ENCODE data around the gene DDR2.

Gene DDR2

GRCh38 chr1:162699366-162699765 is 67.1 kb downstream of the DDR2 start:
- DNase-seq (ENCODE audit: low spot score): no peak

DNA sequence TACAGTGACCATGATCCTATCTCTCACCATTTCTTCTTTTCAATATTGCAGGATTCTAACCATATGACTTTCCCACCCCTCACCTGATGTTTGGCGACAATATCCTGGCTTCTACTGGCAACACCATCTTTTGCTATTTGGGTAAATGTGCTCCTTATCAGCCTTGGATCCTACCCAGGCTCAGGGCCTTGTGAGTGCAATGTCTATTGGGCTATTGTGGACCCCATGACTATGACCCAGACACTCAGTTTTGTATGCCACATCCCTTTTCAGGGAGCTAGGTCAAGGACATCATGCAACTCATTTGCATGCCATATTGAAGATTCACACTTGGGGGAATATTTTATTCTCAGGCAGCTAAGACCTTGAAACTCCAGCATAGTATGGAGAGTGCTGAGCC is 67.9 kb downstream of the DDR2 start:
- no peak for DNase-seq (ENCODE audit: low spot score)

DNA sequence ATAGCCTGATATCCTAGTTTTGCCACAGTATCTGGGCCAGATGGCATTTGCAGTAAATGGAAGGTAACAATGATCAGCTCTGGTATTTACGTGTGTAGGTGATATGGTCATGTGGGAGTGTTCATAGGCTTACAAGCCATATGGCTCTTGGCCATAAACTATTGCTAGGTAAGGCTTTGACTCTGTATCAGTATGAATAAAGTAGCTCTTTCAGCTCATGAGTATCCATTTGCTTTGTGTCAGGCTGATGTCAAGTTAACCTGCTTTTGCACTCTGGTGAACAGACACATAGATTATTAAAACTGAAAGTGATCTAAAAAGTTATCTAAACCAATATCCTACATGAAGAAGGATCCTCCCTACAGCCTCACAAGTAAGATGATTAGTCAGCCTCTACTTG is 69.0 kb downstream of the DDR2 start:
- no peak for DNase-seq (ENCODE audit: low spot score)

DNA sequence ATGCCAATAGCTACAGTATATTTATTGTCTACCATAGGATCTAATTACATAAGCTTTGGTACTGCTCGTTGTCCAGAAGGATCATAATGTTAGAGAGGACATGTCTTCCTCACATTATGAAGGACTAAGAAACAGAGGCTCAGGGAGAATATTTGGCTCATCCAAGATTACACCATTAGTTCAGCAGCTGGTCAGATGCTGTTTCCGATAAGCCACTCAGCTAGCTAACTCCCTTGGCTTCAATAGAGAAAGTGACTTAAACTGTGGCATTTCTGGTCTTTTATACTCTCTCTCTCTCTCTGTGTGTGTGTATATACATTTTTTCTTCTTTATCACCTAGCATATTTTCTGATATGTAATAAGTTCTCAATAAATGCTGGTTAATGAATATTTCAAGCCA is 70.4 kb downstream of the DDR2 start:
- DNase-seq (ENCODE audit: low spot score): no peak

DNA sequence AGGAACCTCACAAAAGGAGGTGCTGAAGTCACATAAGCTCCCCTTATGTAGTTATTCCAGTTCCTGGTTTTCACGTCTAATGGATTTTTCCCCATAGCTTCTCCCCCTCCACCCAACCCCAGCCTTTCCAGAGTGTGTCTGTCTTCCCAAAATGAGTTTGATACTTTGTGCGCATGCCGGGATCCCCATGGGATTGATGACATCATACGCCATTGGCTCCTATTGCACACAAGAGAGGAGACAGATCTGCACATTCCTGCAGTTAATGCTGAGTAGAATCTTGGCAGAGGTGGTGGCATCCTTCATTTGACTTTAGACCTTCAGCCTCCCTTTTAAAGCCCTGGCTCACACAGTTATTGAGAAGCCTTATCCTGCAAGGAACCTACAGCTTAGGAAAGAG is 71.4 kb downstream of the DDR2 start:
- no peak for DNase-seq (ENCODE audit: low spot score)

- DNase-seq (ENCODE audit: low spot score): no peak
Measured at GRCh38 chr1:162704673-162705424, 72.6 kb downstream of the DDR2 start.

GRCh38 chr1:162706003-162706402 is 73.7 kb downstream of the DDR2 start:
- no peak for DNase-seq (ENCODE audit: low spot score)

GRCh38 chr1:162706606-162707005 is 74.3 kb downstream of the DDR2 start:
- no peak for DNase-seq (ENCODE audit: low spot score)

- no peak for DNase-seq (ENCODE audit: low spot score)
Measured at GRCh38 chr1:162708286-162708685, 76.0 kb downstream of the DDR2 start.

DNA sequence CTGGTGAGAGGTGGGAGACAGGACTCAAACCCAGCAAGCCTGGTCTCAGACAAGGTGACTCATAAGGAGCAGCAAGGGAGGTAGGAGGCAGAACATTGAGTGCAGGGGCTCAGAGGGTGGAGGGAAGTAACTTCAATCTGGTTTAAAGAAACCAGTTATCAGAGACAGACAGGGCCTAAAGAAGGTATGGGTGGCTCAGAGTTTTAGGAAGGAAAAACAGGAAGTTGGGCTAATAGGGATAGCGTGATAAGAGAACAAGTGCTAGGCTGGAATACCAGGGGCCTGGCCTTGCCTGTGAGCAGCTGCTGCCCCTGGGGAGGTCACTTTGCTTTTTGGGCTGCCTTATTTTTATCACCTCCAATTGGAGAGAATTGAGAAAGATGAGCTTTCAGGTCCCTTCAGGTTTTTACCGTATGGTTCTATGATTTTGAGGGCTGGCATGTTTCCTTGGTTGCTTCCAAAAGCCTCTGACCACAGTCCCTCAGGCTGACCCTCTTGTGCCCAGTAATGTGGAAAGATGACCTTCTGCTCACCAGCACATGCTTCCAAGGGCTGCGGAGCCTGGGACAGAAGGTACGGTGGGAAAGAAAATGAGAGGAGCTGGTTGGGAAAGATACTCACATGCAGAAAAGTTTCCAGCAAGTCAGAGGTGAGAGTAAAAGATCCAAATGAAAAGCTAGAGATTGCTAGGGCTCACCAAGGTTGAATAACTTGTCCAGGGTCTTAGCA is 77.0 kb downstream of the DDR2 start:
- DNase-seq (ENCODE audit: low spot score): no peak

DNA sequence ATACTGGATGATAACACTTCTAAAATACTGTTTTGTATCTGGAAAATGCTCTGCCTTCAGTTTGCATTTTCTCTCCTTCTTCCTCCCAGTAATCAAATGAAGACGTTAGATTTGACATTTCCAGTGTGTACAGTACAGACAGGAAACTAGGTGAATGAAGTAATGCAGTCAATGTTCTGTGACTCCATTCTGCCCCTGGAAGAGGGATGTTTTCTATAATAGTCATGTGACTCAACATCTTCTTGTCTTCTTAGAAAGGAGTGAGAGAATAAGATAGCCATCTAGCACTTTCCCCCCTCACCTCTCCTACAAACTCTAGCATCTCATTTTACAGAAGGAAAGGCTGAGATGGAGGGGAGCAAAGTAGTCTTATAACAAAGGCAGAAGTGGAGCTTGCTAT is 77.6 kb downstream of the DDR2 start:
- no peak for DNase-seq (ENCODE audit: low spot score)

DNA sequence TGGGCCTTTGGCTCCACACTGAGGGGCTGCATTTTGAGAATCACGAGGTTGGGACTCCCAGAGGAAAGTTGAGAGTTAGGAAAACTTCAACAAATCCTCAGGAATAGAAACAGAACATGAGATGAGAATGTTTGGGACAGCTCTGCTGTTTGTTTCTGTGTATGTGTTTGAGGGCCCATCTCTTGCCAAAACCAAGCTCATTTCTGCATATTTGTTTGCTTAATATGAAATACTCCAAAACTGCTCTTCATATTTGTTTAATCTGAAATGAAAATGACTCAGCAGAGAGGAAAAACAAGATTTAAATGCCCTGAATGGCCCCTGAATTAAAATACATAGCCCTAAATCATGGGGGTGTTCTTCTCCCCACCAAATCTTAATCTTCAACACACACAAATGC is 78.1 kb downstream of the DDR2 start:
- DNase-seq (ENCODE audit: low spot score): no peak

- no peak for DNase-seq (ENCODE audit: low spot score)
Measured at GRCh38 chr1:162710780-162711465, 78.7 kb downstream of the DDR2 start.

GRCh38 chr1:162712317-162713029 is 80.2 kb downstream of the DDR2 start:
- no peak for DNase-seq (ENCODE audit: low spot score)

GRCh38 chr1:162716123-162716522 is 83.9 kb downstream of the DDR2 start:
- DNase-seq (ENCODE audit: low spot score): no peak

DNA sequence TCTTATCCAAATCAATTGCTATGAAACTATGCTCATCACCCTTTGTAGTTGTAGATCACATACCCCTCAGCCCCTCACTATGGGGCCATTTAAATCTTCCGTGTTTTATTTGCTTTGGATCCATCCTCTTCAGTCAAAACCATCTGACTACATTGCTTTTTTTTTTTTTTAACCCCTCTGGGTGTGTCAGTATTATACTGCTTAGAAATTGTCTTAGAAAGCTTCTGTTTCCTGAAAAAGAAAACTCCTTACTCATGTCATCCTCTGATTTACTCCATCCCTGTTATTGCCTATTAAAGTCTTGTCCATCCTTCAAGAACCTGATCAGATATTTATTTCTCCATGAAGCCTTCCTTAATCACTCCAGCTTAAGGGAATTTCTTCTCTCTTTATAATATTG is 84.3 kb downstream of the DDR2 start:
- DNase-seq (ENCODE audit: low spot score): no peak

DNA sequence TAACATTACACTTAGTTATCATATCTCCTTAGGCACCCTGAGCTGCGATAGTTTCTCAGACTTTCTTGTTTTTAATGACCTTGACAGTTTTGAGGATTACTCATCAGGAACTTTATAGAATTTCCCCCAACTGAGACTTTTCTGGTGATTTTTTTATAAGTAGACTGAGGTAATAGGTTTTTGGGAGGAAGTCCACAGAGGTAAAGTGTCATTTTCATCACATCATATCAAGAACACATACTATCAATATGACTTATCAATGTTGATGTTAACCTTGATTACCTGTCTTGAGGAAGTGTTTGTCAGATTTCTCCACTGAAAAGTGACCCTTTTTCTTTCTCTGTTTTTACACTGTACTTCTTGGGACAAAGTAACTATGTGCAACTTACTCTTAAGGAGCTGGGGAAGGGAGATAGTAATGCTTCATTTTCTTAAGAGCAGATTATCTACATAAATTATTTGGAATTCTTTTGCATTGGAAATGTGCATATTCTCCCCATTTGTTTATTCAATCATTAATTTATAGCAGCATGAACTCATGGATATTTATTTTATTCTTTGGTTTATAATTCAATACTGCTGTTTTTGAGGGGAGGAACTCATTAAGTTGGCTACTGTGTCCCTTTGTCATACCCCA is 85.4 kb downstream of the DDR2 start:
- no peak for DNase-seq (ENCODE audit: low spot score)

GRCh38 chr1:162719678-162720077 is 87.4 kb downstream of the DDR2 start:
- DNase-seq (ENCODE audit: low spot score): no peak

- DNase-seq (ENCODE audit: low spot score): no peak
Measured at GRCh38 chr1:162720996-162721395, 88.7 kb downstream of the DDR2 start.

DNA sequence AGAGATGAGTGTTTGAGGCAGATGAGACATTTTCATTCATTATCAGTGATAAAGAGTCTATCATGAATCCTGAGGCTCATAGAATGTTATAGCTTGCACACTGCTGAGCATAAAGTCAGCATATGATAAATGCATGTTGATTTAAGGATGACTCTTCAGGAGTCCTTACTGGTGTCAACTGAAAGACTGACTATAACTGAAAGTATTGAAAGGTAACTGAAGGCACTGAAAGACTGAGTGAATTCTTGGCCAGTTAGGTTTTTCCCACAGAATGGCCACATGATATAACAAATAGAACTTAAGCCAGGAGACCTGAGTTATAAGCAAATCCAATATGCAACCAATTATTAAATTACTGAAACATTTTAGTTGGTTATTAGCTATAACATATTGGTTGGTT is 89.2 kb downstream of the DDR2 start:
- DNase-seq (ENCODE audit: low spot score): no peak

GRCh38 chr1:162722036-162722435 is 89.8 kb downstream of the DDR2 start:
- DNase-seq (ENCODE audit: low spot score): no peak

GRCh38 chr1:162724583-162725120 is 92.4 kb downstream of the DDR2 start:
- no peak for DNase-seq (ENCODE audit: low spot score)
